Measurements from ENCODE around the gene UBIAD1.
"Not testable (repeated sequence)": the region's sequence is repeated elsewhere in the genome, so short reads cannot be mapped to it uniquely, and the experiment has no call there.

UBIAD1 gene

DNA sequence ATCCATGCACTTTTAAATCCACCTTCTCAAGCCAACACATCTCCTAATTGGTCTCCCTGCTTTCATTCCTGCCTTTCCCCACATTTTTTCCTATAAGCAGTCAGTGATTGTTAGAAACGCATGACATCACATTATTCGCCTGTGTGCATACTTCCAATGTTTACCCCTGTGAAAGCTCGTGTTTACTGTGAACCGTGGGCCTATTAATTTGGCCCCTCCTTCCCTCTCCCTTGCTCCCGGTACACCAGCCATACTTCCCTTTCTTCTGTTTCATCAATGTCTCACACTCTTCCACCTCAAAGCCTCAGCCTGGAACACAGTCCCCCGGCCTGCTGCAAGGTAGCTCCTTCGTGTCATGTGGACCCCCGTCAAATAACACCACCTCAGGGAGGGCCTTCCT is 19.8 kb upstream of the UBIAD1 start:
- Histone ChIP-seq H3K27me3 (ENCODE audit: low read depth, low read length) (no peaks in the 10 kb centered on the region), H3K4me3 (ENCODE audit: low read depth in 1 of 2, low read length in 2 of 2) (no peak overlapping the region), H3K27ac (ENCODE audit: low read length) (no peak overlapping the region), H3K36me3 (ENCODE audit: control insufficient read depth in 1 of 2, insufficient read depth in 2 of 2, low read length in 2 of 2) (peaks cover 42 to 78% of the 10 kb centered on the region in 2 donors), H3K9me3 (ENCODE audit: control insufficient read depth in 1 of 2, low read length in 2 of 2) (no peaks in the 10 kb centered on the region), H3K4me1 (ENCODE audit: control insufficient read depth in 1 of 2, insufficient read depth in 2 of 2, low read length in 2 of 2) (no peaks in the 10 kb centered on the region)

DNA sequence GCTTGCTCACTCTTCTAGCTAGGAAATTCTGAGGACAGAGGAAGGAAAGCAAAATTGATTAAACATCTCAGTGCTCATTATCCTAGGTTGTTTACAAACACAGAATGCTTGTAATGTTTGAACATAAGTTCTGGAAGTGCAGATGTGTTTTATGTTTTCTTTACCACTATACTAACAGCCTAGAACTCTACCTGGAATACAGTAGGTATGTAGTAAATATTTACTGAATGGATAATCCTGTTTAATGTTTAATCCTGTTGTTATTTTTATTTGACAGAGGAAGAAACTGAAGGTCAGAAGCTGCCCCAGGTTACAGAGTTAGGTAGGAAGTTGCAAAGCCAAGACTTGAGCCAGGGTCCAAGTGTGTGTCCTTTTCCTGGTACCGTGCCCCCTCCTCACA is 16.7 kb upstream of the UBIAD1 start:
- H3K4me1 ChIP-seq (ENCODE audit: control insufficient read depth in 1 of 2, insufficient read depth in 2 of 2, low read length in 2 of 2), result peaks cover under 1 to 7% of the 10 kb centered on the region in 2 donors
- no peaks in the 10 kb centered on the region for H3K9me3 ChIP-seq (ENCODE audit: control insufficient read depth in 1 of 2, low read length in 2 of 2)
- no peak overlapping the region for H3K4me3 ChIP-seq (ENCODE audit: low read depth in 1 of 2, low read length in 2 of 2)
- H3K27me3 ChIP-seq (ENCODE audit: low read depth, low read length), result no peaks in the 10 kb centered on the region
- no peak overlapping the region for H3K27ac ChIP-seq (ENCODE audit: low read length)
- peaks cover 52 to 75% of the 10 kb centered on the region in 2 donors for H3K36me3 ChIP-seq (ENCODE audit: control insufficient read depth in 1 of 2, insufficient read depth in 2 of 2, low read length in 2 of 2)

DNA sequence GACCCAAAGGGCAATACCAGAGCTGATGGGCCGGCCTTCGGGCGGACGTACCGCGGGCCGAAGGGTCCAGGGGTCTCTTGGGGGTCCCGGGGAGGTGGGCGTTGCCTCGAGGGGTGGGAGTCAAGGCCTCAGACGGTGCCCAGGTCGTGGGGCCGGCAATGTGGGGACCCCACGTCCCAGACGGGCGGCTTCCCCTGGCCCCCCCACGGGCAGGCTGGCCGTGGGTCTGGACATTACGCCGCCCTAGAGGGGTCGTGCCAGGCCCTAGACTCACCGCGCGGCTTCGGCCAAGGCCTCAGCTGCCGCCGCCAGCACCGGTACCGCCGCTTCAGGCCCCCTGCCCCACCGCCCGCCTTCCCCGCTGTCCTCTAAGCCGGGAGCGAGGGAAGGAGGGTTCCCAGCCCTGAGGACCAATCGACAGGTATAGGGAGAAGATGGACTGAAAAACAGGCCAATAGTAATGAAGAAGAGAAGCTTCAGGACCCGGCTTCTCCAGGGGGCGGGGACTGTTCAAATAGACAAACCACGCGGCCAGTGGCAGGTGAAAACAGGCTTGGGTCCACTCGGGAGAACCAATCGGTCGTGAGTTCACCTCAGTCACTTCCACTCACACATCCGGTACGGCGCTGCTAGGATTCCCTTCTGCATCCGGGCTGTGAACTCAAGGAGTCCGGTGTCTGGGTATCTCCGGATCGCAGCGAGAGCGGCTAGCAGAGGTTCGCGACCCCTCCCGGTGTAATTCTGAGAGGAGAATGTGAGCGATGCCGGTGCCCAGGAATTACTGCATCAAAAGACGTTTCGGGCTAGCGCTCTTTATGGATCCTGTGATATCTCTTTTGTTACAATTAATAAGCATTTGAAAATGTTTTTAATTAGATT is 10.6 kb upstream of the UBIAD1 start, which contains the start of gene MTOR:
MTOR (minus strand) TSS at position 381 of the 879 bp plus-strand sequence. CDS start 3,142 bp downstream, outside the sequence.
- Histone ChIP-seq H3K9me3 (ENCODE audit: control insufficient read depth in 1 of 2, low read length in 2 of 2) (no peaks in the 10 kb centered on the region), H3K27ac (ENCODE audit: low read length) (peak within 1 kb of the TSS; percentile 79), H3K4me3 (ENCODE audit: low read depth in 1 of 2, low read length in 2 of 2) (peak within 1 kb of the TSS; percentile 95 to 99), H3K4me1 (ENCODE audit: control insufficient read depth in 1 of 2, insufficient read depth in 2 of 2, low read length in 2 of 2) (peaks cover 4 to 20% of the 10 kb centered on the region in 2 donors), H3K36me3 (ENCODE audit: control insufficient read depth in 1 of 2, insufficient read depth in 2 of 2, low read length in 2 of 2) (peaks cover 17 to 23% of the 10 kb centered on the region in 2 donors), H3K27me3 (ENCODE audit: low read depth, low read length) (no peaks in the 10 kb centered on the region)

DNA sequence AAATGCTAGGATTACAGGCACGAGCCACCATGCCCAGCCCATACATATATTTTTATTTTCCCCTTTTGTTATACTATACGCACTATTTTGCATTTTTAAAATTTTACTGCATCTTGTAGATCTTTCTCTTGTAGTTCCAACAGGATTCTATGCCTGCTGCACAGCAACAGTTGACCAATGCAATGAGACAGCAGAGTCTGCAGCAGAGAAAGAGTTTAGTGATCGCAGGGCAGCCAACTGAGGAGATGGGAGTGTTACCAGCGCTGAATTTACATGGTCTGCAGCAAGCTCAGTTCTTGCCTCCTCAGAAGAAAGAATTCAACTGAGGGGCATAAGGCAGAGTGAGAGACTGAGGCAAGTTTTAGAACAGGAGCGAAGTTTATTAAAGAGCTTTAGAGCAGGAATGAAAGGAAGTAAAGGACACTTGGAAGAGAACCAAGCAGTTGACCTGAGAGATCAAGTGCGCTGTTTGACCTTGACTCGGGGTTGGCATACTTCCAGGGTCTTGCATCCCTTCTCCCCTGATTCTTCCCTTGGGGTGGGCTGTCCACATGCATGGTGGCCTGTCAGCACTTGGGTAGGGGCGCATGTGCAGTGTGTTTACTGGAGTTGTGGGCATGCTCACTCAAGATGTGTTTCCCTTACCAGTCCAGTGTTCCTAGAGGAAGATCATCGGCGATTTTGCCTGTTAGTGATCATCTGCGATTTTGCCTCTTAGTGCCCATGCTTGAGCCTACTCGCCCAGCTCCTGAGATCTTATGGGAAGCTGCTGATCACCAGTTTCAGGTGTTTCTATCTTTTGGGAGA is 6.5 kb upstream of the UBIAD1 start:
- Histone ChIP-seq H3K27ac (ENCODE audit: low read length) (no peak overlapping the region), H3K4me1 (ENCODE audit: control insufficient read depth in 1 of 2, insufficient read depth in 2 of 2, low read length in 2 of 2) (peaks cover 2 to 11% of the 10 kb centered on the region in 2 donors), H3K9me3 (ENCODE audit: control insufficient read depth in 1 of 2, low read length in 2 of 2) (no peaks in the 10 kb centered on the region), H3K36me3 (ENCODE audit: control insufficient read depth in 1 of 2, insufficient read depth in 2 of 2, low read length in 2 of 2) (no peaks in the 10 kb centered on the region), H3K27me3 (ENCODE audit: low read depth, low read length) (no peaks in the 10 kb centered on the region), H3K4me3 (ENCODE audit: low read depth in 1 of 2, low read length in 2 of 2) (no peak overlapping the region)

DNA sequence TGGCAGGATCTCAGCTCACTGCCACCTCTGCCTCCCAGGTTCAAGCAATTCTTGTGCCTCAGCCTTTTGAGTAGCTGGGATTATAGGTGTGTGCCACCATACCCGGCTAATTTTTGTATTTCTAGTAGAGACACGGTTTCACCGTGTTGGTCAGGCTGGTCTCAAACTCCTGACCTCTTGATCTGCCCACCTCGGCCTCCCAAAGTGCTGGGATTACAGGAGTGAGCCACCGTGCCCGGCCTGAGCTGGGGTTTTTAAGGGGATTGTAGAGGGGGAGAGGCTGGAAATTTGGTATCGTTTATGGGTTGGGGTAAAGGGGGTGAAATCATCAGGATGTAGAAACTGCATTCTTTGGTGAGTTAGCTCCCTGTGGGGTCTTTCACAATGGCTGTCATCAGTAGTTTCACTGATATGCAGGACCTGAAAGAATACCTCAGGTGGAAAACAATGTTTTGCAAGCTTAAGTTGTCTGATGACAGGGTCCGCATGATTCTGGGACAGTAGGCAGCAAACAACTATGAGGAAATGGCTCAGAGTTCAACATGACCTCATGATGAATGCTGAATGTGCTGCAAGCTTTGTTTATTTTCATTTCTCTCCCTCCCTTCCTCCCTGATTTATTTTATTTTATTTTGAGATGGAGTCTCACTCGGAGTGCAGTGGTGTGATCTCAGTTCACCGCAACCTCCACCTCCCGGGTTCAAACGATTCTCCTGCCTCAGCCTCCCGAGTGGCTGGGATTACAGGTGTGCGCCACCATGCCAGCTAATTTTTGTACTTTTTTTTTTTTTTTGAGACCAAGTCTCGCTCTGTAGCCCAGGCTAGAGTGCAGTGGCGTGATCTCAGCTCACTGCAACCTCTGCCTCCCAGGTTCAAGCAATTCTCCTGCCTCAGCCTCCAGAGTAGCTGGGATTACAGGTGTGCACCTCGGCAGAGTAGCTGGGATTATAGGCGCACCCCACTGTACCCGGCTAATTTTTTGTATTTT is 5.4 kb upstream of the UBIAD1 start:
- not testable (repeated sequence) for H3K27me3 ChIP-seq (ENCODE audit: low read depth, low read length); H3K36me3 ChIP-seq (ENCODE audit: control insufficient read depth in 1 of 2, insufficient read depth in 2 of 2, low read length in 2 of 2); H3K4me3 ChIP-seq (ENCODE audit: low read depth in 1 of 2, low read length in 2 of 2); H3K9me3 ChIP-seq (ENCODE audit: control insufficient read depth in 1 of 2, low read length in 2 of 2); H3K27ac ChIP-seq (ENCODE audit: low read length); H3K4me1 ChIP-seq (ENCODE audit: control insufficient read depth in 1 of 2, insufficient read depth in 2 of 2, low read length in 2 of 2)

DNA sequence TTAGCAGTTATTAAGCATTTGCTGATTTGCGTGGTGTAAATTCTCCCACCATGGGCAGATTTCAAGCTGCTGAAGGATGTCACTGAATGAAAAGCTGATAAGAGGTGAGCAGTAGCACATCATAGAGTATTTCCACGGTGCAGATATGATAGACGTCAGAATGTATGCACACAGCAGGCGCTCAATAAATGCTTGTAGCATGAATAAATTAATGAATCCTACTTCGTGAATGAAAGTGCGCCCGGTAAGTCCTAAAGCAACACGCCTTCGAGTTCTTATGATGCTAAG is 510 bp upstream of the UBIAD1 start:
- Histone ChIP-seq H3K4me3 (ENCODE audit: low read depth in 1 of 2, low read length in 2 of 2) (peak overlapping the region; percentile 39 to 49), H3K27me3 (ENCODE audit: low read depth, low read length) (no peaks in the 10 kb centered on the region), H3K9me3 (ENCODE audit: control insufficient read depth in 1 of 2, low read length in 2 of 2) (no peaks in the 10 kb centered on the region), H3K36me3 (ENCODE audit: control insufficient read depth in 1 of 2, insufficient read depth in 2 of 2, low read length in 2 of 2) (peaks cover 0 to 5% of the 10 kb centered on the region in 2 donors), H3K27ac (ENCODE audit: low read length) (peak overlapping the region; percentile 49), H3K4me1 (ENCODE audit: control insufficient read depth in 1 of 2, insufficient read depth in 2 of 2, low read length in 2 of 2) (peaks cover 0 to 30% of the 10 kb centered on the region in 2 donors)

DNA sequence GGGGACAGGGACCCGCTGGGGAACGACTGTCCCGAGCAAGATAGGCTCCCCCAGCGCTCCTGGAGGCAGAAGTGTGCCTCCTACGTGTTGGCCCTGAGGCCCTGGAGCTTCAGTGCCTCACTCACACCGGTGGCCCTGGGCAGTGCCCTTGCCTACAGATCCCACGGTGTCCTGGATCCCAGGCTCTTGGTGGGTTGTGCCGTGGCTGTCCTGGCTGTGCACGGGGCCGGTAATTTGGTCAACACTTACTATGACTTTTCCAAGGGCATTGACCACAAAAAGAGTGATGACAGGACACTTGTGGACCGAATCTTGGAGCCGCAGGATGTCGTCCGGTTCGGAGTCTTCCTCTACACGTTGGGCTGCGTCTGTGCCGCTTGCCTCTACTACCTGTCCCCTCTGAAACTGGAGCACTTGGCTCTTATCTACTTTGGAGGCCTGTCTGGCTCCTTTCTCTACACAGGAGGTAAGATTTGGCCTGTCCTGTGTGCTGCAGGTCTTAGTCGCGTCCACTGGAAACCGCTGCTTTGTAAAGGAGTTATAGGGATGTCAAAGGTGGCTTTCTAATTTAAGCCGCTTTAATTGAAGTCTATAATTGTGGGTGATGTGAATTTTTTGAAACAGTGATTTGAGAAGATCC is 717 bp downstream of the UBIAD1 start:
- peaks cover 0 to 30% of the 10 kb centered on the region in 2 donors for H3K4me1 ChIP-seq (ENCODE audit: control insufficient read depth in 1 of 2, insufficient read depth in 2 of 2, low read length in 2 of 2)
- H3K27ac ChIP-seq (ENCODE audit: low read length), result peak overlapping the region; percentile 78
- H3K4me3 ChIP-seq (ENCODE audit: low read depth in 1 of 2, low read length in 2 of 2), result peak overlapping the region; percentile 87 to 91

DNA sequence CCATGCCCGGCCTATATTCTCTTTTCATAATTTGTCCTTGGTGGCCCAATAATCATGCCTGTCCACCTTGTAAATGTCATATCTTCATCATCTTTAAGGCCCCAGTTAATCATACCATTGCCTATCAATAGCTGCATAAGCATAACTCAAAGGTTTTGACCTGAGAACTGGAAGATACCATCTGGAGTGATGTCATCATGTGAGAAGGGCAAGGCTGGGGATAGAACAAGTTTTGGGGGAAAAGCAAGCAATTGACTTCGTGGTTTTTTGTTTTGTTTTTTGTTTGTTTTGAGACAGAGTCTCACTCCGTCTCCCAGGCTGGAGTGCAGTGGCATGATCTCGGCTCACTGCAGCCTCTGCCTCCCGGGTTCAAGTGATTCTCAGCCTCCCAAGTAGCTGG is 6.2 kb downstream of the UBIAD1 start:
- Histone ChIP-seq H3K4me3 (ENCODE audit: low read depth in 1 of 2, low read length in 2 of 2) (no peak overlapping the region), H3K27me3 (ENCODE audit: low read depth, low read length) (no peaks in the 10 kb centered on the region), H3K36me3 (ENCODE audit: control insufficient read depth in 1 of 2, insufficient read depth in 2 of 2, low read length in 2 of 2) (peaks cover 0 to 24% of the 10 kb centered on the region in 2 donors), H3K27ac (ENCODE audit: low read length) (no peak overlapping the region), H3K9me3 (ENCODE audit: control insufficient read depth in 1 of 2, low read length in 2 of 2) (no peaks in the 10 kb centered on the region), H3K4me1 (ENCODE audit: control insufficient read depth in 1 of 2, insufficient read depth in 2 of 2, low read length in 2 of 2) (peaks cover 0 to 45% of the 10 kb centered on the region in 2 donors)

More for the DNA sequence above, 717 bp downstream of the UBIAD1 start:
- H3K36me3 ChIP-seq (ENCODE audit: control insufficient read depth in 1 of 2, insufficient read depth in 2 of 2, low read length in 2 of 2), result peaks cover 0 to 8% of the 10 kb centered on the region in 2 donors
- H3K27me3 ChIP-seq (ENCODE audit: low read depth, low read length), result no peaks in the 10 kb centered on the region
- no peaks in the 10 kb centered on the region for H3K9me3 ChIP-seq (ENCODE audit: control insufficient read depth in 1 of 2, low read length in 2 of 2)

DNA sequence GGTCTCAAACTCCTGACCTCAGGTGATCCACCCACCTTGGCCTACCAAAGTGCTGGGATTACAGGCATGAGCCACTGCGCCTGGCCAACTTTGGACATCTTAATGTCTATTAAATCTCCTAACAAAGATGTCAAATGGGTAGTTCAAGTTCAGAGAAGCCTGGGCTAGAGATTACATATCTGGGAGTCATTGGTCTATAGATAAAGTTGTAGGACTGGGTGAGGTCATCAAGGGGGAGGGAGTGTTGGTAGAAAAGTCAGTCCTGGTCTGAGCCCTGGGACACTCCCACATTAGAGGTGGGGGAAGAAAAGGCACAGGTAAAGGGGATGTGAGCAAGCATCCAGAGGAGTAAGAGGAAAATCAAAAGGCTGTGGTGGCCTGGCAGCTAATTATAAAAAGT is 6.6 kb downstream of the UBIAD1 start:
- Histone ChIP-seq H3K27ac (ENCODE audit: low read length) (no peak overlapping the region), H3K27me3 (ENCODE audit: low read depth, low read length) (no peaks in the 10 kb centered on the region), H3K4me3 (ENCODE audit: low read depth in 1 of 2, low read length in 2 of 2) (no peak overlapping the region), H3K4me1 (ENCODE audit: control insufficient read depth in 1 of 2, insufficient read depth in 2 of 2, low read length in 2 of 2) (peaks cover 0 to 41% of the 10 kb centered on the region in 2 donors), H3K36me3 (ENCODE audit: control insufficient read depth in 1 of 2, insufficient read depth in 2 of 2, low read length in 2 of 2) (peaks cover 0 to 24% of the 10 kb centered on the region in 2 donors), H3K9me3 (ENCODE audit: control insufficient read depth in 1 of 2, low read length in 2 of 2) (no peaks in the 10 kb centered on the region)

DNA sequence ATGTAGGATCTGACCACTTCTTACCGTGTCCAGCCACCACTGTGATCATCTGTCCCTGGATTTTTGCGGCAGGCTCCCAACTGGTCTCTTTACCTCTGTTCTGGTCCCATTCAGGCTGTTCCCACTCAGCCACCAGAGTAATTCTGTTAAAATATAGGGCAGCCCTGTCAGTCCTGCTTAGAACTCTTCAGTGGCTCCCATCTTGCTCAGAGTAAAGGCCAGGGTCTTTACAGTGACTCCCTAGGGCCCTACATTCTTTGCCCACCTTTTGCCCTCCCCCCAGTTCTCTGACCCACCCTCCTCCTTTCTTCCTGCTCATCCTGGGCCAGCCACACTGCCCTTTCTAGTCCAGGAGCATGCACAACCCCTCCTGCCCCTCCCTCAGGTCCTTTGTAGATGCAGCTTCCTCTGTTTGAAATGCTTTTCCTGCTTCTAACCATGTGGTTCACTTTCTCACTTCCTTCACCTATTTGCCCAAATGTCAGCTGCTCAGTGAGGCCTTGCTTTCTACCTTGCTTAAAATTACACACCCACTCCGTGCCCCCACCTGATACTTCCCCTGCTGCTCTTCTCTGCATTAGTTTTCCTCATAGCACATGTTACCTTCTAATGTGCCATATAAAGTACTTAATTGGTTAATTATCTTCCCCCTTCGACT is 7.8 kb downstream of the UBIAD1 start:
- Histone ChIP-seq H3K4me3 (ENCODE audit: low read depth in 1 of 2, low read length in 2 of 2) (no peak overlapping the region), H3K27me3 (ENCODE audit: low read depth, low read length) (no peaks in the 10 kb centered on the region), H3K4me1 (ENCODE audit: control insufficient read depth in 1 of 2, insufficient read depth in 2 of 2, low read length in 2 of 2) (peaks cover 0 to 29% of the 10 kb centered on the region in 2 donors), H3K9me3 (ENCODE audit: control insufficient read depth in 1 of 2, low read length in 2 of 2) (no peaks in the 10 kb centered on the region), H3K36me3 (ENCODE audit: control insufficient read depth in 1 of 2, insufficient read depth in 2 of 2, low read length in 2 of 2) (peaks cover 5 to 27% of the 10 kb centered on the region in 2 donors), H3K27ac (ENCODE audit: low read length) (no peak overlapping the region)
